Measurements from ENCODE around the gene UQCC3. TPM values are rescaled to one million over a fixed set of nuclear protein-coding genes. Genes with fewer than 3 reads are reported as not detected.

Gene UQCC3
- total and polyA plus RNA-seq, 2 of the 13 experiments (the other 11 are each of a cell fraction or from before 2014, with no cell fraction given), result 7.7 to 16.0 TPM

GRCh38 chr11:62665075-62665598, 6.3 kb upstream of the UQCC3 start, which contains the start of the genes C11orf98 and CSKMT (continued):
- TF ChIP-seq, protein P1, sequence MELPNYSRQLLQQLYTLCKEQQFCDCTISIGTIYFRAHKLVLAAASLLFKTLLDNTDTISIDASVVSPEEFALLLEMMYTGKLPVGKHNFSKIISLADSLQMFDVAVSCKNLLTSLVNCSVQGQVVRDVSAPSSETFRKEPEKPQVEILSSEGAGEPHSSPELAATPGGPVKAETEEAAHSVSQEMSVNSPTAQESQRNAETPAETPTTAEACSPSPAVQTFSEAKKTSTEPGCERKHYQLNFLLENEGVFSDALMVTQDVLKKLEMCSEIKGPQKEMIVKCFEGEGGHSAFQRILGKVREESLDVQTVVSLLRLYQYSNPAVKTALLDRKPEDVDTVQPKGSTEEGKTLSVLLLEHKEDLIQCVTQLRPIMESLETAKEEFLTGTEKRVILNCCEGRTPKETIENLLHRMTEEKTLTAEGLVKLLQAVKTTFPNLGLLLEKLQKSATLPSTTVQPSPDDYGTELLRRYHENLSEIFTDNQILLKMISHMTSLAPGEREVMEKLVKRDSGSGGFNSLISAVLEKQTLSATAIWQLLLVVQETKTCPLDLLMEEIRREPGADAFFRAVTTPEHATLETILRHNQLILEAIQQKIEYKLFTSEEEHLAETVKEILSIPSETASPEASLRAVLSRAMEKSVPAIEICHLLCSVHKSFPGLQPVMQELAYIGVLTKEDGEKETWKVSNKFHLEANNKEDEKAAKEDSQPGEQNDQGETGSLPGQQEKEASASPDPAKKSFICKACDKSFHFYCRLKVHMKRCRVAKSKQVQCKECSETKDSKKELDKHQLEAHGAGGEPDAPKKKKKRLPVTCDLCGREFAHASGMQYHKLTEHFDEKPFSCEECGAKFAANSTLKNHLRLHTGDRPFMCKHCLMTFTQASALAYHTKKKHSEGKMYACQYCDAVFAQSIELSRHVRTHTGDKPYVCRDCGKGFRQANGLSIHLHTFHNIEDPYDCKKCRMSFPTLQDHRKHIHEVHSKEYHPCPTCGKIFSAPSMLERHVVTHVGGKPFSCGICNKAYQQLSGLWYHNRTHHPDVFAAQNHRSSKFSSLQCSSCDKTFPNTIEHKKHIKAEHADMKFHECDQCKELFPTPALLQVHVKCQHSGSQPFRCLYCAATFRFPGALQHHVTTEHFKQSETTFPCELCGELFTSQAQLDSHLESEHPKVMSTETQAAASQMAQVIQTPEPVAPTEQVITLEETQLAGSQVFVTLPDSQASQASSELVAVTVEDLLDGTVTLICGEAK (IDR thresholded peaks at IDR 0.05), result no peak
- TF ChIP-seq, protein P1 (CRISPR knock-in tag; IDR thresholded peaks at IDR 0.05), result no peak
- peak; percentile 84 for TF ChIP-seq SPEN (CRISPR knock-in tag; IDR thresholded peaks at IDR 0.05; ENCODE audit: low read depth)
- peak; percentile 45; the same call in 1 of the 2 replicates for TF ChIP-seq AKAP8 (CRISPR knock-in tag; IDR thresholded peaks at IDR 0.05)
- no peak for TF ChIP-seq NR1H2 (CRISPR knock-in tag; IDR thresholded peaks at IDR 0.05; ENCODE audit: borderline replicate concordance, low read depth)
- no peak for TF ChIP-seq ZKSCAN8 (CRISPR knock-in tag; IDR thresholded peaks at IDR 0.05; ENCODE audit: borderline replicate concordance)
- TF ChIP-seq SIX1 (CRISPR knock-in tag; IDR thresholded peaks at IDR 0.05; ENCODE audit: borderline replicate concordance), result 0 out of 2 replicates have a peak, but pooled peaks have one; percentile 19
- no peak for TF ChIP-seq ZNF615 (CRISPR knock-in tag; IDR thresholded peaks at IDR 0.05; ENCODE audit: borderline replicate concordance)
- TF ChIP-seq, protein P2, sequence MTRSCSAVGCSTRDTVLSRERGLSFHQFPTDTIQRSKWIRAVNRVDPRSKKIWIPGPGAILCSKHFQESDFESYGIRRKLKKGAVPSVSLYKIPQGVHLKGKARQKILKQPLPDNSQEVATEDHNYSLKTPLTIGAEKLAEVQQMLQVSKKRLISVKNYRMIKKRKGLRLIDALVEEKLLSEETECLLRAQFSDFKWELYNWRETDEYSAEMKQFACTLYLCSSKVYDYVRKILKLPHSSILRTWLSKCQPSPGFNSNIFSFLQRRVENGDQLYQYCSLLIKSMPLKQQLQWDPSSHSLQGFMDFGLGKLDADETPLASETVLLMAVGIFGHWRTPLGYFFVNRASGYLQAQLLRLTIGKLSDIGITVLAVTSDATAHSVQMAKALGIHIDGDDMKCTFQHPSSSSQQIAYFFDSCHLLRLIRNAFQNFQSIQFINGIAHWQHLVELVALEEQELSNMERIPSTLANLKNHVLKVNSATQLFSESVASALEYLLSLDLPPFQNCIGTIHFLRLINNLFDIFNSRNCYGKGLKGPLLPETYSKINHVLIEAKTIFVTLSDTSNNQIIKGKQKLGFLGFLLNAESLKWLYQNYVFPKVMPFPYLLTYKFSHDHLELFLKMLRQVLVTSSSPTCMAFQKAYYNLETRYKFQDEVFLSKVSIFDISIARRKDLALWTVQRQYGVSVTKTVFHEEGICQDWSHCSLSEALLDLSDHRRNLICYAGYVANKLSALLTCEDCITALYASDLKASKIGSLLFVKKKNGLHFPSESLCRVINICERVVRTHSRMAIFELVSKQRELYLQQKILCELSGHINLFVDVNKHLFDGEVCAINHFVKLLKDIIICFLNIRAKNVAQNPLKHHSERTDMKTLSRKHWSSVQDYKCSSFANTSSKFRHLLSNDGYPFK (CRISPR knock-in tag; IDR thresholded peaks at IDR 0.05; ENCODE audit: borderline replicate concordance), result peak; percentile 49; the same call in 1 of the 2 replicates
- TF ChIP-seq PAXIP1 (CRISPR knock-in tag; conservative IDR thresholded peaks at IDR 0.05), result 0 out of 2 replicates have a peak, but pooled peaks have one; percentile 21
